HCT116 (cell line): ENCODE results near the gene CDKL1. TPM values are rescaled to one million over a fixed set of nuclear protein-coding genes. Genes with fewer than 3 reads are reported as not detected.

Experiments used
- ATAC-seq: fragments of 200-7000 bp; cut with Tn5 transposase; 2 replicates; pipeline ENCODE4 v1.9.1; 2020; ENCODE audit warnings: mild to moderate bottlenecking, moderate library complexity
- BruUV-seq: library from RNA; stranded (reverse); fragments of 400-500 nt; replicated peaks from 2 replicates; lab custom pipeline; 2021; lab: Mats Ljungman, UMichigan
- CTCF ChIA-PET: fragments of 300-600 bp; sonication (Branson Sonifier 250); formaldehyde crosslinking; loops from one replicate; lab custom pipeline; 2021; ENCODE audit warnings: antibody characterized with exemption; lab: Charles Lee
- POLR2A ChIA-PET: fragments of 300-600, 350-600 bp; sonication (Branson Sonifier 250); formaldehyde crosslinking; loops from one replicate; lab custom pipeline; 2021; ENCODE audit warnings: antibody characterized with exemption; lab: Charles Lee
- RAD21 ChIA-PET, 2 experiments: fragments of 300-600 bp; sonication (Branson Sonifier 250); formaldehyde crosslinking; loops; one replicate each; lab custom pipeline; 2023; ENCODE audit warnings: low total read pairs in 2 of 2; ENCODE audit not compliant: uncharacterized antibody in 2 of 2, unreplicated experiment in 2 of 2, low non-redundant PET in 1 of 2; lab: Charles Lee
- DNase-seq: peaks from one replicate; pipeline ENCODE4 v3.0.0-alpha.2; 2010; ENCODE audit warnings: low read depth, low spot score
- H2AFZ ChIP-seq: fragments of 200-600 bp; shearing (Covaris generic), sonication (generic); 2 replicates; pipeline ENCODE4 v1.6.1; 2017; ENCODE audit warnings: low read depth, mixed run types, mixed read lengths, antibody characterized with exemption, low read length; ENCODE audit not compliant: poor library complexity, severe bottlenecking
- H3K27ac ChIP-seq: 2 replicates; pipeline ENCODE4 v1.5.1; 2012; ENCODE audit warnings: low read depth, low read length
- H3K27me3 ChIP-seq: fragments of 200-600 bp; sonication (generic); 2 replicates; pipeline ENCODE4 v1.6.1; 2016; ENCODE audit warnings: mixed run types, low read length, mixed read lengths; ENCODE audit not compliant: insufficient read depth
- H3K36me3 ChIP-seq, 2 experiments: fragments of 200-500 bp in 1 of 2; fragments of 200-600 bp in 1 of 2; sonication (Bioruptor generic) in 1 of 2; sonication (generic) in 1 of 2; 2 replicates each; pipeline versions ENCODE4 v1.5.1 to v1.6.1; 2014 to 2016; ENCODE audit warnings: low read length in 2 of 2, inconsistent platforms in 1 of 2, mixed read lengths in 1 of 2, mixed run types in 1 of 2; ENCODE audit not compliant: insufficient read depth in 2 of 2, control insufficient read depth in 1 of 2
- H3K4me1 ChIP-seq, 2 experiments: fragments of 200-600 bp in 1 of 2; sonication (generic) in 1 of 2; 2 replicates each; pipeline versions ENCODE4 v1.5.1 to v1.6.1; 2012 to 2017; ENCODE audit warnings: low read length in 2 of 2, inconsistent platforms in 1 of 2, mild to moderate bottlenecking in 1 of 2, mixed read lengths in 1 of 2, mixed run types in 1 of 2, moderate library complexity in 1 of 2; ENCODE audit not compliant: insufficient read depth in 2 of 2, control insufficient read depth in 1 of 2
- H3K4me2 ChIP-seq: fragments of 200-600 bp; sonication (generic); 2 replicates; pipeline ENCODE4 v1.6.1; 2017; ENCODE audit warnings: mixed run types, low read length, mixed read lengths
- H3K4me3 ChIP-seq, 2 experiments: fragments of 200-600 bp in 1 of 2; sonication (generic) in 1 of 2; replicated peaks in 1 of 2; 2 replicates each; pipeline ENCODE4 v1.5.1; 2011 to 2016; ENCODE audit warnings: low read length in 2 of 2, control low read depth in 1 of 2, low read depth in 1 of 2, mild to moderate bottlenecking in 1 of 2, mixed read lengths in 1 of 2, mixed run types in 1 of 2
- H3K79me2 ChIP-seq: fragments of 200-600 bp; sonication (generic); 2 replicates; pipeline ENCODE4 v1.6.1; 2017; ENCODE audit warnings: mild to moderate bottlenecking, mixed run types, low read length, moderate library complexity, mixed read lengths; ENCODE audit not compliant: insufficient read depth
- H3K9ac ChIP-seq: fragments of 200-600 bp; sonication (generic); 2 replicates; pipeline ENCODE4 v1.6.1; 2016; ENCODE audit warnings: low read length, mixed read lengths
- H3K9me2 ChIP-seq: fragments of 200-600 bp; sonication (generic), shearing (Covaris generic); 2 replicates; pipeline ENCODE4 v1.6.1; 2017; ENCODE audit warnings: mixed run types, mild to moderate bottlenecking, moderate library complexity; ENCODE audit not compliant: insufficient read depth
- H3K9me3 ChIP-seq, 2 experiments: fragments of 200-500 bp in 1 of 2; fragments of 200-600 bp in 1 of 2; sonication (Bioruptor generic) in 1 of 2; sonication (generic) in 1 of 2; 2 replicates each; pipeline ENCODE4 v1.6.1; 2014 to 2017; ENCODE audit warnings: low read length in 2 of 2, mixed read lengths in 2 of 2, inconsistent platforms in 1 of 2, low read depth in 1 of 2, mild to moderate bottlenecking in 1 of 2, mixed run types in 1 of 2, moderate library complexity in 1 of 2; ENCODE audit not compliant: control insufficient read depth in 1 of 2, insufficient read depth in 1 of 2
- H4K20me1 ChIP-seq: fragments of 200-600 bp; sonication (generic), shearing (Covaris generic); 2 replicates; pipeline ENCODE4 v1.6.1; 2017; ENCODE audit warnings: mixed run types, mild to moderate bottlenecking, moderate library complexity; ENCODE audit not compliant: insufficient read depth
- CEBPB ChIP-seq: IDR thresholded peaks from 2 replicates; pipeline ENCODE4 v1.6.1; 2012; ENCODE audit warnings: low read depth
- ELF1 ChIP-seq: IDR thresholded peaks from 2 replicates; pipeline ENCODE4 v1.6.1; 2012; ENCODE audit warnings: low read depth, borderline replicate concordance
- FOSL1 ChIP-seq: IDR thresholded peaks from 2 replicates; pipeline ENCODE4 v1.6.1; 2012; ENCODE audit warnings: low read depth
- JUND ChIP-seq: IDR thresholded peaks from 2 replicates; pipeline ENCODE4 v1.6.1; 2012
- MAX ChIP-seq: IDR thresholded peaks from 2 replicates; pipeline ENCODE4 v1.6.1; 2012
- POLR2A ChIP-seq: IDR thresholded peaks from 2 replicates; pipeline ENCODE4 v1.7.0; 2011; ENCODE audit warnings: borderline replicate concordance; ENCODE audit not compliant: insufficient read depth, insufficient read length; ENCODE audit errors: extremely low read depth
- POLR2AphosphoS5 ChIP-seq: IDR thresholded peaks from 2 replicates; pipeline ENCODE4 v1.6.1; 2011; ENCODE audit warnings: mild to moderate bottlenecking, low read depth, low read length, moderate library complexity
- RAD21 ChIP-seq: IDR thresholded peaks from 2 replicates; pipeline ENCODE4 v1.6.1; 2012; ENCODE audit warnings: low read depth, mild to moderate bottlenecking
- SRF ChIP-seq: IDR thresholded peaks from 2 replicates; pipeline ENCODE4 v1.6.1; 2012; ENCODE audit warnings: low read depth
- TCF7L2 ChIP-seq: IDR thresholded peaks from 2 replicates; pipeline ENCODE4 v1.7.0; 2011; ENCODE audit warnings: borderline replicate concordance, inconsistent platforms; ENCODE audit not compliant: insufficient read depth, insufficient read length; ENCODE audit errors: extremely low read depth
- ZBTB33 ChIP-seq: IDR thresholded peaks from 2 replicates; pipeline ENCODE4 v1.6.1; 2011; ENCODE audit warnings: mild to moderate bottlenecking, low read length, moderate library complexity; ENCODE audit not compliant: insufficient replicate concordance; ENCODE audit errors: extremely low read depth
- ZFX ChIP-seq: fragments of 450-650 bp; IDR thresholded peaks from 2 replicates; pipeline ENCODE4 v1.6.1; 2017
- ZNF274 ChIP-seq: fragments of 200-500 bp; sonication (Bioruptor generic); IDR thresholded peaks from 2 replicates; pipeline ENCODE4 v1.6.1; 2014; ENCODE audit warnings: mild to moderate bottlenecking, low read depth, low read length, inconsistent platforms
- intact Hi-C: fragments of 100-400 bp; cut with micrococcal nuclease; formaldehyde crosslinking; loops from 2 replicates; pipeline ENCODE4 v1.10.0; 2022
- total RNA-seq: library from RNA; stranded (reverse); gene quantifications from one replicate; pipeline ENCODE4 v1.2.1, GENCODE V29; 2021; ENCODE audit not compliant: unreplicated experiment

CDKL1 gene
- total RNA-seq, 1 experiment from 2014 or later: 7.1 TPM

GRCh38 chr14:50360851-50361250, 35.8 kb downstream of the CDKL1 start:
- DNase-seq (no peak), ATAC-seq (no peak)
- Histone ChIP-seq H3K27ac (no peak overlapping the region), H3K36me3 (no peaks in the 10 kb centered on the region), H4K20me1 (no peaks in the 10 kb centered on the region), H3K79me2 (no peaks in the 10 kb centered on the region), H3K9me2 (no peaks in the 10 kb centered on the region), H3K27me3 (no peaks in the 10 kb centered on the region), H2AFZ (no peak overlapping the region), H3K4me2 (no peak overlapping the region), H3K4me3 (no peak overlapping the region), H3K4me1 (peaks cover 9 to 29% of the 10 kb centered on the region in 2 experiments), H3K9ac (no peak overlapping the region), H3K9me3 (no peaks in the 10 kb centered on the region)
- TF ChIP-seq RAD21 (no peak), ZFX (no peak), ELF1 (no peak), TCF7L2 (no peak), CEBPB (no peak), POLR2AphosphoS5 (no peak), JUND (no peak), ZNF274 (no peak), FOSL1 (no peak; the same call in 1 of the 2 replicates), POLR2A (no peak), MAX (no peak)
- no TSS peak for BruUV-seq
- intact Hi-C loops: no loop called here
- CTCF ChIA-PET: no interaction called here
- POLR2A ChIA-PET: no interaction called here
- RAD21 ChIA-PET: no interaction called here

GRCh38 chr14:50360093-50360492, 36.6 kb downstream of the CDKL1 start:
- intact Hi-C loops: no loop called here
- Histone ChIP-seq H3K9me2 (no peaks in the 10 kb centered on the region), H4K20me1 (no peaks in the 10 kb centered on the region), H3K9ac (no peak overlapping the region), H3K4me1 (peaks cover 8 to 21% of the 10 kb centered on the region in 2 experiments), H3K9me3 (no peaks in the 10 kb centered on the region), H3K4me2 (no peak overlapping the region), H3K79me2 (no peaks in the 10 kb centered on the region), H3K36me3 (no peaks in the 10 kb centered on the region), H3K27me3 (no peaks in the 10 kb centered on the region), H2AFZ (no peak overlapping the region), H3K27ac (no peak overlapping the region), H3K4me3 (no peak overlapping the region)
- ChIA-PET CTCF (interaction anchor here (0.6 kb wide), 1 partner anchor 15 kb away, joined by 3 read pairs; no protein-coding TSS in a partner anchor), RAD21 (no interaction called here), POLR2A (no interaction called here)
- BruUV-seq: no TSS peak
- ATAC-seq (no peak), DNase-seq (no peak)
- TF ChIP-seq POLR2A (no peak), JUND (no peak), RAD21 (no peak), SRF (no peak), ZFX (no peak), ZBTB33 (no peak)
